HG03520 (cell line): ENCODE measurements around the gene FKBP2.
A peak's percentile ranks its signal among the peaks of the same experiment; 100 is the strongest.

Experiments used
- ATAC-seq: cut with Tn5 transposase; IDR thresholded peaks from one replicate; pipeline ENCODE4 v1.9.1; 2021; ENCODE audit warnings: mild to moderate bottlenecking, moderate library complexity; ENCODE audit not compliant: unreplicated experiment

Gene FKBP2

GRCh38 chr11:64218628-64219353 is 22.1 kb upstream of the FKBP2 start:
- no peak for ATAC-seq

GRCh38 chr11:64219354-64219684 is 21.6 kb upstream of the FKBP2 start:
- no peak for ATAC-seq

GRCh38 chr11:64219755-64220154 is 21.1 kb upstream of the FKBP2 start:
- ATAC-seq: no peak

GRCh38 chr11:64220271-64220670 is 20.6 kb upstream of the FKBP2 start:
- no peak for ATAC-seq

- no peak for ATAC-seq
Observed at GRCh38 chr11:64220798-64221197, 20.1 kb upstream of the FKBP2 start.

GRCh38 chr11:64222651-64223000 is 18.3 kb upstream of the FKBP2 start:
- ATAC-seq: no peak

GRCh38 chr11:64223001-64223651 is 17.8 kb upstream of the FKBP2 start:
- no peak for ATAC-seq

GRCh38 chr11:64224151-64224890 is 16.6 kb upstream of the FKBP2 start:
- ATAC-seq: no peak

- ATAC-seq: no peak
Observed at GRCh38 chr11:64224891-64225607, 15.8 kb upstream of the FKBP2 start.

- peak; percentile 40 for ATAC-seq
Observed at GRCh38 chr11:64225608-64226506, 15.0 kb upstream of the FKBP2 start, which contains the start of the genes NUDT22 and TRPT1. NUDT22 (plus strand) TSS chr11:64226274; CDS start chr11:64226653, 379 bp downstream. TRPT1 (minus strand) TSS chr11:64226186; CDS start chr11:64225860, 326 bp downstream.

- ATAC-seq: no peak
Observed at GRCh38 chr11:64226507-64227051, 14.3 kb upstream of the FKBP2 start.

GRCh38 chr11:64227405-64227956 is 13.4 kb upstream of the FKBP2 start:
- ATAC-seq: no peak

- no peak for ATAC-seq
Observed at GRCh38 chr11:64229090-64229743, 11.7 kb upstream of the FKBP2 start.

- ATAC-seq: no peak
Observed at GRCh38 chr11:64229744-64230170, 11.1 kb upstream of the FKBP2 start.

GRCh38 chr11:64230171-64230984 is 10.5 kb upstream of the FKBP2 start, which contains the start of gene DNAJC4:
DNAJC4 (plus strand) TSS chr11:64230548; CDS start chr11:64230855, 307 bp downstream.
- ATAC-seq: peak; percentile 37

- no peak for ATAC-seq
Observed at GRCh38 chr11:64230985-64231365, 9.9 kb upstream of the FKBP2 start.

- no peak for ATAC-seq
Observed at GRCh38 chr11:64231546-64231945, 9.3 kb upstream of the FKBP2 start.
